TTC549 (cell line): ENCODE data around the gene DLX2.
A peak's percentile ranks its signal among the peaks of the same experiment; 100 is the strongest.
"Not testable (repeated sequence)": the region's sequence is repeated elsewhere in the genome, so short reads cannot be mapped to it uniquely, and the experiment has no call there.

Source experiments
- FAIRE-seq: peaks from 2 replicates; lab custom pipeline; 2012; peaks lifted over from hg19 to GRCh38; lab: Jason Lieb, UNC

The DLX2 gene

DNA sequence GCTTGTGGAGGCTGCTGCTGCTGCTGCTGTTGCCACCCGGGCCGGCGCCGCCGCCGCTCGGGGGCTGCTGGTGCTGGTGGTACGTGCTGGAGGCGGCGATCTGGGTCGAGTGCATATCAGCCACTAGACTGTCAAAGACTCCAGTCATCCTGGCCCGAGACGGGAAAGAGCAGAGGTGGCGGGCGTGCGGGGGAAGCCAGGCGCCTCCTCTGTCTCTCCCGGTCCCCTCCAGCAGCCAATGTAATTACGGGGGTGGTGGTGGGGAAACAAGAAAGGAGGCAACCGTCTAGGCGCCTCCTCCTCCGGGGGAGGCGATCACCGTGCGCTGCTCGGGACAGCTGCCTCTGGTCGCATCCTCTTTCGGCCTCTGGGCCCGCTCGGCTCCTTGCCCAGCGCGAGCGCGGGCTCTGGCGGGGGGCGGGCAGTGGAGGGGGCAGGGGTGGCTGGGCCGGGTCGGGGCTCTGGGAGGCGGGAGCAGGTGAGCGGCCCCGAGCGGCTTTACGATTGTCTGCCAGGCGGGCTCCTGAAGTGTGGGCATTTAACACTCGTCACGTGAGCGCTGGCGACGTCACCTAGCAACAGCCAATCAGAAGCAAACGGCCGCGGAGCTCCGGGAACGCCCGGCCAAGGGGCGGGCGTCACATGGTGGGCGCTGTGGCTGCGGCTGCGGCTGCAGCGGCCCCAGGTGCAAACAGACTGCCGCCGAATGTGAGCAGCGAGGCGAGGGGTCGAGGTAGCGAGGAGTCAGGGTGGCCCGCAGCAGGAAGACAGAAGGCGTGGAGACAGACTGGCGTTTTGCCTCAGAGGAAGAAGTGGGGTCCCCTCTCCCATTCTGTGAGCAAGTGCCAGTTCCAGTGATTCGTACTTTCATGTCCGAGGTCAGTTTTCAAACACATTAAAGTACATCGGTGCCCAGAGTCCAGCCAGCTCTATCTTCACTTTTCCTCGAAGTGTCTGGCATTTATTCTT, at the start of gene DLX2:
Gene DLX2, minus strand, starts transcription at position 510 of the 969 bp plus-strand sequence. Its CDS starts 362 bp downstream, at position 148.
- FAIRE-seq, result no peak

- no peak for FAIRE-seq
Measured at GRCh38 chr2:172147944-172148650, 45.4 kb upstream of the DLX2 start.

- FAIRE-seq, result no peak
Measured at GRCh38 chr2:172143817-172144216, 41.1 kb upstream of the DLX2 start.

- FAIRE-seq, result not testable (repeated sequence)
Measured at GRCh38 chr2:172138727-172139126, 36.0 kb upstream of the DLX2 start.

DNA sequence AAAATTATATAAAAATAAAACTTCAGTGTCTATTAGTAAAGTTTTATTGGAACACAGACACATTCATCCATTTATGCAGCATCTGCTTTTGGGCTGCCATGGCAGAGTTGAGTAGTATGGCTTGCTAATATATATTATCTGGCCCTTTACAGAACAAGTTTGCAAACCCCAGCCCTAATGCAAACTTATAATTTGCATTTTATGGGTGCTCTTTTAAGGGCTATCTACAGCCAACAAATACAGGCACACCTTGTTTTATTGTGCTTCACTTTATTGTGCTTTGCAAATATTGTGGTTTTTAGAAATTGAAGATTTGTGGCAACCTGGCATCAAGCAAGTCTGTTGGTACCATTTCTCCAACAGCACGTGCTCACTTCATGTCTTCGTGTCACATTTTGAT, 35.2 kb upstream of the DLX2 start:
- no peak for FAIRE-seq

DNA sequence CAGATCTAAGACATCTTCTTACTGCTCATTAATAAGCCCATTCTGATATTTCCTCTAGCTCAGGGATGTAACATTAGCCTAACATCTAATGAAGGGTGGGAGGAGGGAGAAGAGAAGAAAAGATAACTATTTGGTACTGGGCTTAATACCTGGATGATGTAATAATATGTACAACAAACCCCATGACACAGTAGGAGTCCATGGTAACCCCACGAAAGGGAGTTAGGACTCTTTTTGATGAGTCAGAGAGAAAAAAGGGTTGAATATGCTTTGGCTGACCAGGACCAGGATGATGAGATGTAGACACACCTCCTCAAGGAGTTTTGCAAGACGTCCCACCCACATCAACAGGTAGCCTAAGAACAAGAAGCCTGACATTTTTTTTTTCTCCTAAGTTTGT, 34.4 kb upstream of the DLX2 start:
- no peak for FAIRE-seq

- FAIRE-seq, result no peak
Measured at GRCh38 chr2:172135446-172135845, 32.7 kb upstream of the DLX2 start.

GRCh38 chr2:172134270-172134669, 31.6 kb upstream of the DLX2 start:
- no peak for FAIRE-seq

- FAIRE-seq, result no peak
Measured at GRCh38 chr2:172131713-172132555, 29.2 kb upstream of the DLX2 start.

DNA sequence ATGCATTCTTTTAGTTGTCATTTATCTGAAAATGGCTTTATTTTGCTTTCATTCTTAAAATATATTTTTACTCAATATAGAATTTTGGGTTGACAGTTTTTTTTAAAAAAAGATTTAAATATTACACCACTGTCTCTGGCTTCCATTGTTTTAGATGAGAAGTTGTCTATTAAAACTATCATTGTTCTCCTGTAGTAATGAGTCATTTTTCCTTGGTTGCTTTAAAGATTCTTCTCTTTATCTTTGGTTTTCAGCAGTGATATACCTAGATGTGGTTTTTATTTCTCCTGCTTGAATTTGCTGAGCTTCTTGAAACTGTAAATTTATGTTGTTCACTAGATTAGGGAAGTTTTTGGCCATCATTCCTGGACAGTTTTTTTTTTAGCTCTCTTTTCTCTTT, 26.7 kb upstream of the DLX2 start:
- FAIRE-seq, result peak; percentile 15

DNA sequence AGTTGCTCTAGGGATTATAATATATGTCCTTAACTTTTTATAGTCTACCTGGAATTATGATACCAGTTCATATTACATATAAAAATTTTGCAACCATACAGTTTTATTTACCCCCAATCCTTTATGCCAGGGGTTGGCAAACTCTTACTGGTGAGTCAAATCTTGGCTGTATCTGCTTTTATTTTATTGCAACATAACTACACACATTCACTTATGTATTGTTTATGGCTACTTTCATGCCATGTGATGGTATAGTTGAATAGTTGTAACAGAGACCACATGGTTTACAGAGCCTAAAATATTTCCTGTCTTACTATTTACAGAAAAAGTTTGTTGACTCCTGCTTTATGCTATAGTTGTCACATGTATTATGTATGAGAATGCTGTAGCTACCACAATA, 25.8 kb upstream of the DLX2 start:
- FAIRE-seq, result no peak

DNA sequence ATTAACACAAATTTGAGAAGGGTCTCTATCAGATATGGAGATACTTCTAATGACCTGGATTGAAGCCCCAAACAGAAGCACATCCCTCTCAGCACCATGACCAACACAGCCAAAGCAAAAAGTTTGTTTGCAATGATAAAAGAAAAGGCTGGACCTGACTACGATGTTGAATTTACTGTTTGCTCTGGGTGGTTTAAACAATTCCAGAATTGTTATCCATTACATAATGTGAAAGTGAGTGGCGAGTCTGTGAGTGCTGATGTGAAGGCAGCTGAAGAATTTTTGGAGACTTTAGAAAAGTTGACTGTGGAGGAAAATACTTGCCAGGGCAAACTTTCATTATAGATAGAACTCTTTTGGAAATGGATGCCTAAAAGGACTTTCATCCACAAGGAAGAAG, 17.4 kb upstream of the DLX2 start:
- FAIRE-seq, result no peak

DNA sequence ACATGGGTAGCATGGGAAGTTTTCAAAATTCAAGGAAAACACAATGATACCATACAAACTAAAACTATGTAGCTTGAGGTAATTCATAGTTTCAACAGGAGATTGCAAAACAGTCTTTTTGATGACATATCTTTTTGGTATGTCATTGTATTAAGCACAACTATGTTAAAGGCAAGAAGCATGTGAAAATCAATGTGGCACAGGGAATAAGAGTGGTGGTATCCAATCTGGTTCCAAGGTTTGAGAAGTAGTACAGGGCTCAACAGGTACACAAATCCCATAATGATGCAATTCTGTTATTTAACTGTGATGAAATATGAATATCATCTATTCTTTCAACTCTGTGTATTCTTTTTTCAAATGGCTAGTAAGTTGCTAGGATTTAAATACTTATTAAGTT, 16.4 kb upstream of the DLX2 start:
- no peak for FAIRE-seq

DNA sequence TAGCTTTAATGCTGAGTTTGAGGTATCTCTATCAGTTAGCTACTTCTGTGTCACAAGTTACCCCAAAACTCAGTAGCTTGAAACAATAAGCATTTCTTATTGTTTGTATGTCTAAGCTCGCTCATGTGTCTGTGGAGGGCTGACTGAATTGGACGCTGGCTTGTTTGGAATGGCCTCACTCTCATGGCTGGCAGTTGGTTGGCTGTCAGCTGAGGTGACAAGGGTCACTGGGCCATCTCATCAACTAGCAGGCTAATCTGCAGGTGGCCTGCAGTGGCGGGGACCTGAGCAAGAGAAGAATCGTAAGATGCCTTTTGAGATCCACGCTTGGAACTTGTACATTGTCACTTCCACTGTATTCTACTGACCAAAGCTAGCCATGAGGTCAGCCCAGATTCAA, 13.4 kb upstream of the DLX2 start:
- no peak for FAIRE-seq

DNA sequence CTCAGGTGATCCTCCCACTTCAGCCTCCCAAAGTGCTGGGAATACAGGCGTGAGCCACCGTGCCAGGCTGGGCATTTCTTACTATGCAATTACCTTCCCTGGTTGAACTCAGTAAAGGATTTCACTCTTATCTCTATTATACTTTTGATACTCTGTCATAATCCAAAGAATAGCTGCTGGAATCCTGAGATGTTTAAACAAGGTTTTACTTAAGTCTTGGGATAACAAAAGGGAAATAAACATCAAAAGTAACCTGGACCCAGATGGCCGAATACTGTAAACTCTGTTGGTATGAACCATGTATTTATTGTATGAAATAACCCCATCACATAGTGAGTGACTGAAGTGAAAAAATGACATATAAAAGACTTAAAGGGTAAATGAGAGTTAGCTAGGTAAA, 11.9 kb upstream of the DLX2 start:
- FAIRE-seq, result no peak

DNA sequence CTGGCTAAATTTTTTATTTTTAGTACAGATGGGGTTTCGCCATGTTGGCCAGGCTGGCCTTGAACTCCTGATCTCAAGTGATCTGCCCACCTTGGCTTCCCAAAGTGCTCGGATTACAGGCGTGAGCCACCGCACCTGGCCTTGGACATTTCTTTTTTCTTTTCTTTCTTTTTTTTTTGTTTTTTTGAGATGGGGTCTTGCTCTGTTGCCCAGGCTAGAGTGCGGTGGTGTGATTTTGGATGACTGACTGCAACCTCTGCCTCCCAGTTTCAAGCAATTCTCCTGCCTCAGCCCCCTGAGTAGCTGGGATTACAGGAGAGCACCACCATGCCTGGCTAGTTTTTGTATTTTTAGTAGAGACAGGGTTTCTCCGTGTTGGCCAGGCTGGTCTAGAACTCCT, 11.5 kb upstream of the DLX2 start:
- not testable (repeated sequence) for FAIRE-seq

DNA sequence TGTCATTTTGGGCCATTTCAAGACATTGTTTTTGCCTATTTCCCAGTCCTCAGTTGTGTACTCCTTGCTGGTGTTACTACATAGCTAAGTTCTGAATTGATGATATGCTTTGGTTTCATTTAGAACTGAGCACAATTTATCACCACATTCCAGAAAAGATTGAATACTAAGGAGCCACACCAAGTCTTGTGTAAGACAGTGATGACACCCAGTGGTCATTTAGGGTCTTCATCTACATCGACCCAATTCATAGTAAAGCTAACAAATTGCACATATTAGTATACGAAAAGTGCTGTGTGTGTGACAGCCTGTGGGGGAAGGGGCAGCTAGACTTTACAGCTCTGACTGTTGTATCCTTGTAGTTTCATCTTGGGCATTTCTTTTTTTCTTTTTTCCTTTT, 10.9 kb upstream of the DLX2 start:
- peak; percentile 79 for FAIRE-seq

- FAIRE-seq, result no peak
Measured at GRCh38 chr2:172109988-172110811, 7.5 kb upstream of the DLX2 start.

GRCh38 chr2:172109256-172109987, 6.7 kb upstream of the DLX2 start:
- no peak for FAIRE-seq

- no peak for FAIRE-seq
Measured at GRCh38 chr2:172108587-172108930, 5.9 kb upstream of the DLX2 start.
